HG03378 (cell line): ENCODE data around the gene MBTPS1.

Experiments
- ATAC-seq: cut with Tn5 transposase; IDR thresholded peaks from one replicate; pipeline ENCODE4 v1.9.1; 2021; ENCODE audit warnings: mild to moderate bottlenecking, moderate library complexity; ENCODE audit not compliant: unreplicated experiment

The MBTPS1 gene

DNA sequence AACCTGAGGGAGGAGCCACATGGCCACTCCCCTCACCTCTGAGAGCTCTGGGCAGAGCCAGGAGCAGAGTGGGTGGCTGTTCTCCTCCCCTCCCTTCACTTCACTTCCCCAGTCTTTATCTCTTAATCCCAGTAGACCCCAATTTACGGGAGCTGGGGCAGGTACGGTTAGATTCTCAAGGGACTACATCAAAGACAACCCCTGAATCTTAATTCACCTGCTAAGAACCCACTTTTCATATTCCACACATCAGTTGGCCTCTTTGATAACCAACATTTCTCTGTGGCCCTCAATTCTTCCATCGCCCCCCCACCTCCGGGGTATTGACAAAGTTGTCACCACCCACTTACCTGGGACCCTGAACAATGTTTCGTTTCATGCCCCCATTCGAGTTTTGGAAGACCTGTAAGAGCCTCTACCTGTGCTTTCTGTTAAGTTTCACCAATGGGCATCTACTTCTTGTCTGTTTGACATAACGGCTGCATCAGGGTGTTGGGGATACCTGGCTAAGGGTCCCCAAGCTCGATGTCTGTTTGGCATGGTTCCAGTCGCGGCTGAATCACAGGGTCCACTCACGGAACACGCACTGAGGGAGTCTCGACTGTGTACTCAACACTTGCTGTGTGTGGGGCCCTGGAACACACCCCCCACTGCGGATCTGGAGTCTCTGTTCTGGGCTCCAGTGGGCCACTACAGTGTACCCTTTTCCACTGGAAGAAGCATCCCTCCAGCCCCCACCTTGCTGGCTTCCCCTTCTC is 102.0 kb downstream of the MBTPS1 start:
- ATAC-seq, result no peak

DNA sequence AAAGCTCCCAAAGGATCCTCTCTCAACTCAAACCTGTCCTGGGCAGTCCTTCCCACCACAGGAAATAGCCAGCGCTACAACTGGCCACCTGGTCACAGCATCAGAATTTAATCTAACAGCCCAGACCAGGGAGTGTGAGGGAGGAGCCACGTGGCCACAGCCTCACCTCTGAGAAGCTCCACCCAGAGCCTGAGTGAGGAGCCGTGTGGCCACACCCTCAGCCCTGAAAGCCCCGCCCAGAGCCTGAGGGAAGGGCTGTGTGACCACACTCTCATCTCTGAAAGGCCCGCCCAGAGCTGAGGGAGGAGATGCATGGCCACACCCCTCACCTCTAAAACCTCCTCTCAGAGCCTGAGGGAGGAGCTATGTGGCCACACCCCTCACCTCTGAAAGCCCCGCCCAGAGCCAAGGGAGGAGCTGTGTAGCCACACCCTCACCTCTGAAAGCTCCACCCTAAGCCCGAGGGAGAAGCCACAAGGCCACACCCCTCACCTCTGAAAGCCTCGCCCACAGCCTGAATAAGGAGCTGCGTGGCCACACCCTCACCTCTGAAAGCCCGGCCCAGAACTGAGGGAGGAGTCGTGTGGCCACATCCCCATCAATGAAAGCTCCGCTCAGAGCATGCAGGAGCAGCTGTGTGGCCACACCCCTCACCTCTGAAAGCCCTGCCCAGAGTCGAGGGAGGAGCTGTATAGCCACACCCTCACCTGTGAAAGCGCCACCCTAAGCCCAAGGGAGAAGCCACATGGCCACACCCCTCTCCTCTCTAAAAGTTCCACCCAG is 102.8 kb downstream of the MBTPS1 start:
- ATAC-seq, result peak; percentile 69

DNA sequence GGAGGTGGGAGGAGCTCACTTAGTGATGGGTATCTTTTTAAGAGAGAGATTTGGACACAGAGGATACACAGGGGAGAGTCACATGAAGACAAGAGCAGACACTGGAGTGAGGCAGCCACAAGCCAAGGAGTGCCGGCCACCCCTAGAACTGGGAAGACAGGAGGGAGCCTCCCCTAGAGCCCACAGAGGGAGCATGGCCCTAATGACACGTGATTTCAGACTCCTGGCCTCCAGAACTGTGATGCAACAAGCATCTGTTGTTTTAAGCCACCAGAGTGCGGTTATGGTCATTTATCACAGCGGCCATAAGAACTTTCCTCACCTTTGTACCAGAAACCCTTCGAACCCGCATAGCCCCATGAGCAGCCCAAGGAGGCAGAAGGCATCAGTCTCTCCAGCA is 107.5 kb downstream of the MBTPS1 start:
- ATAC-seq, result no peak

DNA sequence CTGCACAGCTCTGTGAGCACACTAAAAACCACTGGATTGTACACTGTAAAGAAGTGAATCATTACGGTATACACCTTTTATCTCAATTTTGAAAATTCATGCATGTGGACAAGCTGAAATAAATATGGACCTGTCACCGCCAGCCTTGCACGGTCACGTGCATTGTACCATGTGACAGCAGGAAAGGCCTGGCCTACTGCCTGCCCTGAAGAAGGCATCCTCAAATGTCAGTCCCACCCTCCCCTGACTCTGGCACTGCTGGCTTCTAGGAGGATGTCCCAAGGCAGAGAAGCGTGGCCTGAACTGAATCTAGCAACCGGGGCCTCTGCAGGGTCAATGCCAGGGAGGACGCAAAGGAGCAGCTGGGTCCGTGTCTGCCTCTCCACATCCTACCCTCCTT is 108.8 kb downstream of the MBTPS1 start:
- no peak for ATAC-seq

DNA sequence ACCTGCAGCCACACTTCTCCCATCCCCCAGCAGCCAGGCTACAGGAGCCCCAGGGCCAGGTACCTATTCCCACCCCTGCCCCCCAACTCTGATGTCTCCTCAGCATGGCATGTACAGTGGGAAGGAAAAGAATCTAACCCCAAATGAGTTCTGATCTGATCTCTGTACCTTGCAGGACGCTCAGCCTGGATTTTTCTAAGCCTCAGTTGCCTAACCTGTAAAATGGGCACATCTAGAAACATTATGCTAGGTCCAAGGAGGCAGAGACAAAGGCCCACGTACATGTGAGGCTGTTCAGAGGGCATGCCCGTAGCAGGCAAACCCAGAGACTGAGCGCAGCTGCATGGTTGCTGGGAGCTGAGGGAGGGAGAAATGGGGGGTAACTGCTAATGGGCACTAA is 109.2 kb downstream of the MBTPS1 start:
- no peak for ATAC-seq

DNA sequence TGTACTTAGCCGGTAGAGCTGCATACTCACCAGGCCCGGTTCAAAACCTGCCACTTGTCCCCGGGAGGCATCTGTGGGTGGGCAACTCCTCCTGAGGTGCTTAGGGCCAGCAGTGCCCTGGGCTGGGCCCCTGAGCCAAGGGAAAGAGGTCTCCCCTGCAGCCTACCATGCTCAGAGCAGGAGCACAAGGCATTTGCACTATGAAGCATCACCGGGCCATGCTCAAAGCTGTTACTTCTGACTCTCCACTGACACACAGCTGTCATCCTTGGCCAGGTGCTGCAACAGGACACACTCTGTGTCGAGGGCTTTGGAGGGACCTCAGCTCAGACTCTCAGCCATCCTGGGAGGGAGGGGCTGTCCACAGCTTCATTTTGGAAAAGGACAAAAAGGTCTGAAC is 111.4 kb downstream of the MBTPS1 start:
- ATAC-seq, result no peak

DNA sequence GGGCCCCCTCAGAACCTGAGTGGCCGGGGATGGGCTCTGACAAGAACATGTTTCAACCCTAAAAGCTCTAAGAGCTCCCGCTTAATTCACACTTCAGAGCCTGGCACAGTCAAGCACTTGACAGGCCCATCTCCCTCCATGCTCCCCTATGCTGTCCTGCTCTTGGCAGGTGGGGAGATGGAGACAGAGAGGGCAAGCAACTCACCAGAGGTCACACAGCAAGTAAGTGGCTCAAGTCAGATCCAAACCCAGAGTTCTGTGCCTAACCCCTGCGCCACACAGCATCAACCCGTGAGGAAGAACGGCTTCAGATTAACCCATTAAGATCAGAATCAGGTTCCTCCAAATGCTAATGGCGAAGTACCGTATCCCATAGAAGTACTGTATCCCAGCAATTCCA is 112.3 kb downstream of the MBTPS1 start:
- no peak for ATAC-seq
